Stimulated activated CD8-positive, alpha-beta memory T cell treated with anti-CD3 and anti-CD28 coated beads, Interleukin-7, amount 100 ng/mL, for 24 hours (primary cell): ENCODE measurements around the gene HM13.
"Not testable (repeated sequence)": the region's sequence is repeated elsewhere in the genome, so short reads cannot be mapped to it uniquely, and the experiment has no call there.

Experiments used
- DNase-seq: peaks from one replicate; pipeline ENCODE4 v3.0.0-alpha.2; 2020; ENCODE audit warnings: low read depth

HM13 gene

DNA sequence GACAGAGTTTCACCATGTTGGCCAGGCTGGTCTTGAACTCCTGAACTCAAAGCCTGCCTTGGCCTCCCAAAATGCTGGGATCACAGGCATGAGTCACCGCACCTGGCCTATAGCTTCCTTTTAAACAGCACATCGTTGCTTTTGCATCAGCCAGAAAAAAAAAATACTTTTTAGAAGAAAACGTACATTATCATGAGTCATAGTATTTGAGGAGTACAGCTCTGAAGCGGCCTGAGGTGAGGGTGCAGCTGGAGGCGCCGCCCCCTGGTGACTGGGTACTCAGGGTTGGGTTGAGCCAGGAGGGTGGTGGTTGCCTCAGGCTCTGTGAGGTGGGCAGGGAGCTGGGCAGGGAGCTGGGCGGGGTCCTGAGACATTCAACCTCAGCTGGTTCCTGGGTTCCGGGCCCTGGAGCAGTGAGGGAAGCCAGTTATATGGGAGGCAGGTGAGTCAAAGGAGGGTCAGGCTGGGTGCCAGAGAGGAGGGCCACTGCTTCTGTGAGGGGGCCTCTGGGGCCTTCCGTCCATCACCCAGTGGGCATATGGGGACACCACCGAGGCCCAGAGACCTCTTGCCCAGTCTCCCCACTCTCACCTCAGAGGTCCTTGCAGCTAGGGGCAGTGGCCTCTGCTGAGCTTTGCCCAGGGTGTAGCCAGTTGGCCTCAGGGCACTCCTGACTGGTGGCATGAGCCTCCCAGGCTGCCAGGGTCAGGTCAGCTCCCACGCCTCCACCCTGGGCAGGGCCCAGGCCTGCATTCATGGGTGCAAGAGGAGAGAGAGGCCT is 79.2 kb downstream of the HM13 start:
- DNase-seq: no peak

DNA sequence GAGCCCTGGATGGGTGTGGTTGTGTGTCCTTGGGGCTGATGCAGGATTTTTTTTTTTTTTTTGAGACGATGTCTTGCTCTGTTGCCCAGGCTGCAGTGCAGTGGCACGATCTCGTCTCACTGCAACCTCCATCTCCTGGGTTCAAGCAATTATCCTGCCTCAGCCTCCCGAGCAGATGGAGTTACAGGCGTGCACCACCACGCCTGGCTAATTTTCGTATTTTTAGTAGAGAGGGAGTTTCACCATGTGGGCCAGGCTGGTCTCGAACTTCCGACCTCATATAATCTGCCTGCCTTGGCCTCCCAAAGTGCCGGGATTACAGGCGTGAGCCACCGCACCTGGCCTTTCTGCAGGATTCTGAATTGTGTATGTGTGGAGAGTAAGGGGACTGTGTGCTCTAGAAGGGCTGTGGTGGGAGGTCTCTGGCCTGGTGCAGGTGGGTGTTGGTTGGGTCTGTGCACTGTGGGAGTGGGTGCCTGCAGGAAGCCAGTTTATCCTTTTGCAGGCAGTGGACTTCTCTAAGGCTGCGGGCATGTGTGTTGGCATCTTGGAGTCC is 79.8 kb downstream of the HM13 start:
- DNase-seq: no peak

DNA sequence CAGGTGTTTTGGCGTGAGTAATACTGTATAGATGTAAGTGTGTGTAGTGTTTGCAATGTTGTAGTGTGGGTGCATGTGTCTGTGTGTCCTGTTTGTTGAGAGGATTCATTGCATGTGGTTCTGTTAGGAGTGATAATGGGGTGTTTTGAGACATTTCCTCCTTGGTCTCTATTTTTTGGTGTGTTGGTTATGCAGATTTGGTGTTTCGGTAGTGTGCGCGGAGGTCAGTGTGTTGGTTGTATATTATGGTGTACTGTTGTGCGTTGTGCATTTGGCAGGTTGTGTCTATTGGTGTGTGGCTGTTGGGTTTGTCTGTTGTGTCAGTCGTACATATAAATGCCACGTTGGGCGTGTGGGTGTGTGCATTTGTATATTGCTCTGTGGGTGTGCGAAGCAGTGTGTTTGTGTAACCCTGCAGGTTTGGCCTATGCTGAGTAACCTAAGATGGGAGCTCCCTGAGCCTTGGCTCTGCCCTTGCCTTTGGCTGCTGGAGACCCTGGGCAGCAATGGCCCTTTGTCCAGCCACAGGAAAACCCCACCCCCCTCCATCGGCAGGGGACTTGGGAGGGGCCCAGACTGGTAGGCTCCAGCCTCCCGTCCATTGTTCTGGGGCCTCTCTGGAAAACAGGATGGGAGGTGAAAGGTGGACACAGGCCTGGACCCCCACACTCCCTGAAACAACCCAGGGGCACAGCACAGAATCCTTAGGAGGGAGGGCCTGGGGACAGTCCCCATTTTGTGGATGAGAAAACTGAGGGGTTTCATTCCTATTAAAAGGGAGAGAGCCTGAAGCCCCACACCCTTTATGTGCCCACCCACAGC is 80.5 kb downstream of the HM13 start:
- DNase-seq: no peak

DNA sequence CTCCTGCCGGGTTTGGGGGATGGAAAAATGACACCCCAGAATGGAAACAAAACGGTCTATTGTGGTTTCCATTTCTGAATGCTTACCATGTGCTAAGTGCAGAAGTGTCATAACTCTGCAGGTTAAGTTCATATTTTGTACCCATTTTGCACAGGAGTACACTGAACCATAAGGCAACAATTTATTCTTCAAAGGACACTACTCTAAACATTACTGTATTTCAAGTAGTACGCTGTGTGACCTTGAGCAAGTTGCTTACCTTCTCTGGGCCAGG is 81.1 kb downstream of the HM13 start:
- no peak for DNase-seq

DNA sequence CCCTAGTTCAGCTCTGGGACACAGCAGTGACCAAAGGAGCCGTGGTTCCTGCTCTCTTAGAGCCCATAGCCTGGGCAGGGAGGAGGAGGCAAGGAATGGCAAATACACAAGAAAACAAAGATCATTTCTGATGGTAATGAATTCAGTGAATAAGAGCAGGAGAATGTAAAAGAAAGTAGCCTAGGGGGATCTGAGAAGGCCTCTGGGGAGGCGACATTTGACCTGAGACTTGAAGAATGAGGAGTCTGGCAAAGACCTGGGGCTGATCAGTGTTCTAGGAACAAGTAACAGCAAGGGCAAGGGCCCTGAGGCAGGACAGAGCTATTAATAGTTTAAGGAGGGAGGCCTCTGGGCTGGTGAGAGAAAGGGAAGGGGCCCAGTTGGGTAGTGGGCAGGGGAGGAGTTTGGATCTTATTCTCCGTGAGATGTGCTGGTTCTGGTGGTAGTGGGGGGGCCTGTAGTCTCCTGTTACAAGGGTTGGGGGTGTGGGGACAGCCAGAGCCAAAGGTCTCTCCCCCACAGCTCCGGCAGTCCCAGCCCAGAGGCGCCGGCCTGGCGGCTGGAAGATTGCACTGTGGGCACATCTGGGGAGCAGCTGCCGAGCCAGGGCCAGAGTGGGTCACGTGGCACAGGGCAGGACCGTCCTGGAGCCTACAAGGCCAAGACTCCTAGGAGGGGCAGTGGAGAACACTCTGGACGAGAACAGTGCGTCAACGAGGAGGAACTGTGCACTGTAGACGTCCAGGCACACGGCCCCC is 81.6 kb downstream of the HM13 start:
- no peak for DNase-seq

DNA sequence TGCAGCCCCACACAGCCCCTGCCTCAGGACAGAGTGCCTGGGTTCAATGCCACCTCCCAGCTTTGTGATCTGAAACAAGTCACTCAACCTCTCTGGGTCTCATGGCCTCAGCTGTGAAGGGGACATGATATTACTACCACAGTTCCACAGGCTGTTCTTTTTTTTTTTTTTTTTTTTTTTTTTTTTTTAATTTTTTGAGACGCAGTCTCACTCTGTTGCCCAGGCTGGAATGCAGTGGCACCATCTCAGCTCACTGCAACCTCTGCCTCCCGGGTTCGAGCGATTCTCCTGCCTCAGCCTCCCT is 82.1 kb downstream of the HM13 start:
- DNase-seq: not testable (repeated sequence)

DNA sequence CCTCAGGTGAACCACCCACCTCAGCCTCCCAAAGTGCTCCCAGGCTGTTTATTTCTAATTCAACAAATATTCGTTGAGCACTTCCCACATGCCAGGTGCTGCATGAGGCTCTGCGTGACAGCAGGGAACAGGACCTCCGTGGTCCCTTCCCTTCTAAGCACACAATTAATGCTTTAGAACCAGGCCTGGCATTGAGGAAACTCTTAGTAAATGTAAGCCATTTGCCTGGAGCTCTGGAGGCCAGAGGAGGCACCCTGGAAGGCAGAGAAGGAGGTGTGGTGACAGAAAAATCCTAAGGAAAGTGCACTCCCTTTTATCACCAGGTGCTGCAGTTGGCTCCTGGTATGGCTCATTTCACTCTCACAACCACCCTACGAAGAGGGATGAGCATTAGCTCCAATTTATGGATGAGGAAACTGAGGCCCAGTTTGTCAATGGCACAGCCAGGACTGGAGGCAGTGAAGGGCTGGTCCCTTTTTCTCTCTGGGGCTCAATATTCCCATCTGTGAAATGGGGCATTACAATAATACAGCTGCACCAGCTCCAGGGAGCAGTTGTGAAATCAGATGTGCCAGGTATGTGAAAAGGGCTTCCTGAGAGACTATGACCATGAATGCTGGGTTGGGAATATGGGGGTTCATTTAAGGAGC is 82.7 kb downstream of the HM13 start:
- DNase-seq: no peak

DNA sequence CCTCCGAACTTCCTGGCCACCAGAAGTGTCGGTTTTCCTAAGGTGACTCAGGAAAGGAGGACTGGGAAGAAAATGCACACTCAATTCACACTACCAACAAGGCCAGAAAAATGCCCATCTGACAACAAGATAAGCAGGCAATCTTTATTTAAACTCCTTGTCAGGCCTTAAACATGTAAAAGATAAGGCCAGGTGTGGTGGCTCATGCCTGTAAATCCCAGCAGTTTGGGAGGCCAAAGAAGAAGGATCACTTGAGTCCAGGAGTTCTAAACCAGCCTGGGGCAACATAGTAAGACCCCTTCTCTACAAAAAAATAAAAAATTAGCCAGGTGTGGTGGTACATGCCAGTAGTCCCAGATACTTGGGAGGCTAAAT is 83.2 kb downstream of the HM13 start:
- no peak for DNase-seq

DNA sequence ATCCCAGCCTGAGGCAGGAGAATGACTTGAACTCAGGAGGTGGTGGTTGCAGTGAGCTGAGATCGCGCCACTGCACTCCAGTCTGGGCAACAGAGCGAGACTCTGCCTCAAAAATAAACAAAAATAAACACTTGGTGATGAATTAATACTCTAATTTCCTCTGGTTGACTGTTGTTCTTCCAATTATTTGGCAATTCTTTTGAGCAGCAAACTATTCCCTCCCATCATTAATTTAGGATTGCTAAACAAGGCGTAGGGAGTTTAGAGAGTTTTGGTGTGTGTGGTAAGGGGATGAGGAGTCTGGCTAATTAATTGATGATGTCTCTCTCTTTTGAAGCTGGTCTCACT is 88.2 kb downstream of the HM13 start:
- DNase-seq: no peak

DNA sequence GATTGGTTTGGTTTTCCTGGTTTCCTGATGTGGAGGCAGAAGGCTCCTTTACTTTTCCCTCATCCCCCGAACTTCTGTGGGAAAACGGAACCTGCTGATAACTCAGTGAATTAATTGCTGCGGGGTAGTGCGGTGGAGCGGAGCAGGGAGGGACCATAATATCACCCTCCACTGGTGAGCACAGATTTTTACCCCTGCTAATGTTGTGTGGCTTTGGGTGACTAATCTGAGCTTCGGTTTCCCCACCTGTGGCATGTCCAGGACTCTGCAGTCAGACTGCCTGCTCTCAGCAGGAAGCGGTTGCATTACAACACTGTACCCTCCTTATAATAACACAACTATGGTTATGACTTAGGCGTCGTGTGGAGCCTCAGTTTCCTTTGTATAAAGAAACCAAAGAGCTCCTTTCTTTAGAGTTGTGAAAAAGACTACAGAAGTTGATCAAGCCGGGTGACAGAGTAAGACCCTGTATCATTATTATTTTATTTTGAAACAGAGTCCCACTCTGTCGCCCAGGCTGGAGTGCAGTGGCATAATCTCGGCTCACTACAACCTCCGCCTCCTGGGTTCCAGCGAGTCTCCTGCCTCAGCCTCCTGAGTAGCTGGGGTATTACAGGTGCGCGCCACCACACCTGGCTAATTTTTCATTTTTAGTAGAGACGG is 88.7 kb downstream of the HM13 start:
- no peak for DNase-seq

DNA sequence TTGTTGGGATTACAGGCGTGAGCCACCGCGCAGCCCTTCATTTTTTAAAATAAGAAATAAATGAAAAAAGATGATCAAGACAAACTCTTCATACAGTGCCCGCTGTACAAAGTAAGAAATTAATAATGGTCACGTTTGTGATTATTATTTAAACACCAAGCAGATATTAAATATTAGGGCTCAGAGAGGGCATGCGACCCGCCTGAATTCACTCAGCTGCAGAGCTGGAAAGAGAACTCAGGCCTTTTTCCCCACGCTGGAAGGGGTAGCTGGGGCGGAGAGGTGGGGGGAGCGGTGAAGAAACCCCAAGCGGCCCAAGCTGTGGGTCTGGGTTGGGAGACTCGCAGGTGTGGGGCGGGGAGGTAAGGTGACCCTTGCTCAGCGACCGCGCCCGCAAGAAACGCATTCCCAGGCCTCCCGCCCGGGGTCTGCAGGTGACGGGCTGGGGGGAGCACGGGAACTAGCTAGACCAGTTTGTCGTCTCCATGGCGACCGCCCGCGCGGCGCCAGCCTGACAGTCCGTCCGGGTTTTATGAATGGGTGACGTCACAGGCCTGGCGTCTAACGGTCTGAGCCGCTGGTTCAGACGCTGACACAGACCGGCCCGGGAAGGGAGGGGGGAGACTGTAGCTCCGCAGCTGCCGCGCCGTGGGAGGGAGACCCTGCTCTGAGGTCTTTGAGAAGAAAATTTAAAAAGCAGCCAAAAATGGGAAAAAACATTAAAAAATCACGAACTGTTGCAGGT is 89.8 kb downstream of the HM13 start:
- peak; percentile 46 for DNase-seq

DNA sequence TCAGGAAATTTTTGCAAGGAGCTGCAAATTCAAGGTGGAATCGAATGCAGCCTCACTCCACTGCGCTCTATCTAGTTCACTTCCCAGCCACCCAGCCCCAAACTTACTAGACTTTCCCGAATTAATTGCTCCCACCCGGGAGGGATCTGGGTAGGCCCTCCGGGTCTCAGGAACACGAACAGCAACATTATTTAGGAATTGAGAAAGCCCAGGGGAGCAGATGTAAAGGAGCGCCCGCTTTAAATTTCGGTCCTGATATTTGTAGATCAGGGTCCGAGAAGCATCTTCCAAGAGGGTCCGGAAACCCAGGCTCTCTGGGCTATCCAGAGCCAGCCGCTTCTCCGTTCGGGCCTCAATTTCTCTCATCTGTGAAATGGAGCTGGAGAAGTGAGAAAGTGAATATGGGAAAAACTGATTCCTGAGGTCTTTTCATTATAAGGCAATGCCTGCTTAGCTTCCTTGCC is 90.4 kb downstream of the HM13 start:
- no peak for DNase-seq

DNA sequence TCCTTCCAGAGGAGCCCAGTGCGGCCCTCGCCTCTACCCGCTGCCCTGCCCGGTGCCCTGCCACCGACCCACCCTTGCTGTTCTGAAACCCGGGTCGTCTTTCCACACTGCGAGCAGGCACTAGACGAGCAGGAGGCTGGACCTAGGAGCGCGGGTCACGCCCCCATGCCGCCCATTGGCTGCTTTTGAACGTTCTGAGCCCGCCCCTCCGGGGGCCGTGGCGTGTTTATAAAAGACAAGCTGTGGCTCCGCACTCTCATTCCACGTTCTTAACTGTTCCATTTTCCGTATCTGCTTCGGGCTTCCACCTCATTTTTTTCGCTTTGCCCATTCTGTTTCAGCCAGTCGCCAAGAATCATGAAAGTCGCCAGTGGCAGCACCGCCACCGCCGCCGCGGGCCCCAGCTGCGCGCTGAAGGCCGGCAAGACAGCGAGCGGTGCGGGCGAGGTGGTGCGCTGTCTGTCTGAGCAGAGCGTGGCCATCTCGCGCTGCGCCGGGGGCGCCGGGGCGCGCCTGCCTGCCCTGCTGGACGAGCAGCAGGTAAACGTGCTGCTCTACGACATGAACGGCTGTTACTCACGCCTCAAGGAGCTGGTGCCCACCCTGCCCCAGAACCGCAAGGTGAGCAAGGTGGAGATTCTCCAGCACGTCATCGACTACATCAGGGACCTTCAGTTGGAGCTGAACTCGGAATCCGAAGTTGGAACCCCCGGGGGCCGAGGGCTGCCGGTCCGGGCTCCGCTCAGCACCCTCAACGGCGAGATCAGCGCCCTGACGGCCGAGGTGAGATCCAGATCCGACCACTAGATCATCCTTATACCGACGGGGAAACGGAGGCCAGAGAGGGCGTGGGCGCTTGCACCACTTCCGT is 91.0 kb downstream of the HM13 start, which contains the start of gene ID1:
Gene ID1, plus strand, starts transcription at position 259 of the 871 bp plus-strand sequence. Its CDS starts 99 bp downstream, at position 358.
- DNase-seq: peak; percentile 76

DNA sequence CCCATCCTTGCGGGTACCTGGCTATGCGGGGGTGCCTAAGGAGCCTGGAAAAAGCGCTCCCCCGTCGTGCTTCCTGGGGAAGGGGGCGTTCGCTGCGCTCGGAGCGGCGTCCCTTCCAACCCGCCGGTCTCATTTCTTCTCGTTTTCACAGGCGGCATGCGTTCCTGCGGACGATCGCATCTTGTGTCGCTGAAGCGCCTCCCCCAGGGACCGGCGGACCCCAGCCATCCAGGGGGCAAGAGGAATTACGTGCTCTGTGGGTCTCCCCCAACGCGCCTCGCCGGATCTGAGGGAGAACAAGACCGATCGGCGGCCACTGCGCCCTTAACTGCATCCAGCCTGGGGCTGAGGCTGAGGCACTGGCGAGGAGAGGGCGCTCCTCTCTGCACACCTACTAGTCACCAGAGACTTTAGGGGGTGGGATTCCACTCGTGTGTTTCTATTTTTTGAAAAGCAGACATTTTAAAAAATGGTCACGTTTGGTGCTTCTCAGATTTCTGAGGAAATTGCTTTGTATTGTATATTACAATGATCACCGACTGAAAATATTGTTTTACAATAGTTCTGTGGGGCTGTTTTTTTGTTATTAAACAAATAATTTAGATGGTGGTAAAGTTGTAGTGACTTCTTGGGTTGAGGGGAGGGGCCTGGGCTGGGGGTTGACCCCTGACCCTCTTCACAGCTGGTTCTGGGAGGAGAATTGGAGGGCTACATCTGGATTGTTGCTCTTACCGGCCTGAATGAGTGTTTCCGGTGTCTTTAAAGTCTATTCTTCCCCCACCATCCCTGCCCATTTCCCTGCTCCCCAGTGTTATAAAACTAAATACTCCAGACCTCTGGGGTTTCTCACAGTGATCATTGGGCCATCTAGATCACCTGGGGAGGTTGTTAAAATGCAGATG is 91.9 kb downstream of the HM13 start:
- DNase-seq: no peak

DNA sequence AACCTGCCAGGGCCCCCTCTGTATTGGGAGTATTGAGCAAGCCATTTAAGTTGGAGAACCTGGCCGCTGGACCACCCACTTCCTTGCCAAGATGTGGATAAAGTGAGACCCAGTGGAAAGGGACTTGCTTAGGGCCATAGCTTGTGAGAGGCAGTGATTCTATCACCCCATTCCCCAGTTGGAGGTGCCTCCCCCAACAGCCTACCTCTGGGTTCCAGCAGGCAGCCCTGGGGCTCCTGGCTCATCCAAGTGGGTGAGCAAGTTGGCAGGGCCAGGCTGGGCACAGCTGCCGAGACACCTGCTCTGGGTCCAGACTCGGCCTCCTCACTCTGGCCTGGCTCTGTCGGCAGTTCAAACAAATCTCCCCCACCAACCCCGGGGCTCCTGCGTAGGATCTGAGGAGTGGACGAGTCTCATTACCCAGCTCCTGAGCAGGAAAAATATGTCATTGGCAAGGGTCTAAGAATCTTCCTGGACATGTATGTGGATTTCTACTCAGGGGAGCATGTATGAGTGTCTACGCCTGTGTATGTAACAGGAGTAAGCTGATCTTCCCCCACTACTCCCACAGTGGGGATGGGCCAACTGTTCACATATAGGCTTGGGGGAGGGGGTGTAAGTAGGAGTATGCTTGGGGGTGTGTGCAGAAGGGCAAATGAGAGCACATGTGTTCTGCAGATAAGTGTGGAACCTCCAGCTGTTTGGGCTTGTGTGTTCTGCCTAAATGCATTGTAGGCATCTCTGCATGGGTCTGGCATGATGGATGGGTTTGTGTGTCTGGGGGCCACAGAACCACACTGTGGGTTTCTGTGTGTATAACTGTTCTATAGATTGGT is 92.8 kb downstream of the HM13 start:
- no peak for DNase-seq

DNA sequence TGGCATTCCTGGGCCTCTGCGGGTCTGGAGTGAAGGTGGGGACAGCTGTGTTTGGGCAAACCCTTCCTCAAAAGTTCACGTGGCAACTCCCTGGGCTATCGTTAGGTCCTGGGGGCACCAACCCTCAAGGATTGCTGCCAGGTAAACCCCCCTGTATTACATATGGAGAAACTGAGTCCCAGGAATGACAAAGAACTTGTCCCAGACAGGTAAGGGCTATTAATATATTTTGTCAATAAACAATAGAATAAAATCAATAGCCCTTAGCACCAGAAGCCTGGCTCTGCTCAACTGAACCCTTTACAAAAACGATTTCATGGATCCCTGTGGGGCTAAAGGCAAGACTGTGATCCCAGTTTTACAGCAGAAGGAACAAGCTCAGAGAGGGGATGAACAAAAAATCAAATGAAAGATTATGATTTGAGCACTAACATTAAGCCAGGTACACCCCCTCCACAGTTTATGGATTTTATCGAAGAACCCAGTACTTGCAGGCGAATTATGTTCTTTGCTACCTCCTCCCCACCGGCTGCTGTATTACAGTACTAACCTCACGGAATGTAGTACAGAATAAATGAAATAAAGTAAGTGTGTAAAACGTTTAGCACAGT is 93.5 kb downstream of the HM13 start:
- no peak for DNase-seq

DNA sequence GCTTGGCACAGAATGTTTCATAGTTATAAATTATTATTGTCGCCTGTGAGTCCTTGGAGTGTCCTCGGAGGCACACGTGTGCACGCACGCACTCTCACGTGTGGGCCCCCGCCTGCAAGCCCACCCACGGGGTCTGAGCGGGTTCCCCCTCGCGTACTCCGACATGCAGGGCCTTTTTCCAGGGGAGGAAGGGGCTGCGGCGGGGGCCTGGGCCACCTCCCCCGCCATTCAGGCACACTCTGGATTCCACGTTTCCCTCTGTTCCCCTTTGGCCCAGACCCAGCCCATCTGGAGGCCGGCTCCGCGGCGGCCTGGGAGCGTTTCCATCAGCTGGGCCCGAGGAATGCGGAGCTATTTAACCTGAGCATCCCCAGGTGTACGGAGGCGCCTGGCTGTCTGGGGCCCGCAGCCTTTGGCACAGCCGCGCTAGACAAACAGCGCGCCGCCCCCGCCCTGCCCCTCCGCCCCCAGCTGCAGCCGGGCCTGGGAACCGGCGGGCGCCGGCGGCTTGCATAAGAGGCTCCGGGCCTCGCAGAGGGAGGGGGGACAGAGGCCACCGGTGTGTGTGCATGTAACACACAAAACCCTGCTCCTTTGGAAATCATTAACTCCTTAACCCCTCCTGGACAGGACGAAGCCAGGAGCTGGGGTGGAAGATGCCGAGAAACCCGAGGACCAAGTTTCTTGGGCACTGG is 94.2 kb downstream of the HM13 start:
- DNase-seq: no peak
